GM12878 (cell line): ENCODE measurements around the gene COL4A1. TPM values are rescaled to one million over a fixed set of nuclear protein-coding genes. Genes with fewer than 3 reads are reported as not detected.
A peak's percentile ranks its signal among the peaks of the same experiment; 100 is the strongest.

Source experiments
- ATAC-seq: fragments of 200-7000 bp; cut with Tn5 transposase; 3 replicates; pipeline ENCODE4 v1.9.1; 2020; ENCODE audit warnings: mild to moderate bottlenecking, moderate library complexity
- Bru-seq: library from RNA; stranded (reverse); fragments of 400-500 nt; gene quantifications from one replicate; lab custom pipeline; 2021; lab: Mats Ljungman, UMichigan
- BruChase-seq, 2 experiments: library from RNA; stranded (reverse); fragments of 400-500 nt; gene quantifications; one replicate each; lab custom pipeline; 2021; lab: Mats Ljungman, UMichigan
- BruUV-seq: library from RNA; stranded (reverse); fragments of 400-500 nt; replicated peaks from 2 replicates; lab custom pipeline; 2021; lab: Mats Ljungman, UMichigan
- CTCF ChIA-PET: fragments of 300-600 bp; sonication (Branson Sonifier 250); formaldehyde crosslinking; extraction: SDS; loops from one replicate; lab custom pipeline; 2021; ENCODE audit warnings: inconsistent platforms; lab: Yijun Ruan, JAX
- POLR2A ChIA-PET: fragments of 350-600 bp; formaldehyde crosslinking; extraction: SDS; loops from one replicate; lab custom pipeline; 2021; ENCODE audit warnings: inconsistent platforms; lab: Charles Lee
- RAD21 ChIA-PET: fragments of 300-600 bp; sonication (Branson Sonifier 250); formaldehyde crosslinking; loops from one replicate; lab custom pipeline; 2023; ENCODE audit warnings: antibody characterized with exemption; ENCODE audit not compliant: unreplicated experiment; lab: Charles Lee
- SMC1A ChIA-PET: fragments of 300-600 bp; sonication (Branson Sonifier 250); formaldehyde crosslinking; loops from one replicate; lab custom pipeline; 2023; ENCODE audit not compliant: unreplicated experiment, uncharacterized antibody; lab: Charles Lee
- DNase-seq: peaks from one replicate; pipeline ENCODE4 v3.0.0-alpha.2; 2011; ENCODE audit warnings: low read depth, low spot score
- FAIRE-seq: peaks from 3 replicates; lab custom pipeline; 2011; peaks lifted over from hg19 to GRCh38; lab: Jason Lieb, UNC
- H2AFZ ChIP-seq: 2 replicates; pipeline ENCODE4 v1.6.0; 2011; ENCODE audit warnings: low read depth, low read length, control low read depth; ENCODE audit not compliant: control insufficient read depth
- H3K27ac ChIP-seq: 2 replicates; pipeline ENCODE4 v1.5.1; 2011; ENCODE audit warnings: control low read depth; ENCODE audit not compliant: control insufficient read depth, insufficient read depth
- H3K27me3 ChIP-seq, 2 experiments: replicated peaks in 1 of 2; 2 replicates each; pipeline versions ENCODE4 v1.6.0 to v1.6.1; 2011; ENCODE audit warnings: low read length in 1 of 2; ENCODE audit not compliant: control insufficient read depth in 2 of 2, insufficient read depth in 2 of 2
- H3K36me3 ChIP-seq, 2 experiments: 2 replicates each; pipeline ENCODE4 v1.5.1; 2011; ENCODE audit warnings: low read length in 1 of 2; ENCODE audit not compliant: control insufficient read depth in 2 of 2, insufficient read depth in 2 of 2
- H3K4me1 ChIP-seq: 2 replicates; pipeline ENCODE4 v1.6.1; 2011; ENCODE audit warnings: mild to moderate bottlenecking, low read length, moderate library complexity, mixed read lengths; ENCODE audit not compliant: control insufficient read depth, insufficient read depth
- H3K4me2 ChIP-seq: 2 replicates; pipeline ENCODE4 v1.6.0; 2011; ENCODE audit warnings: control low read depth; ENCODE audit not compliant: control insufficient read depth, insufficient read depth
- H3K4me3 ChIP-seq: fragments of 200-600 bp; sonication (generic); 2 replicates; pipeline ENCODE4 v1.5.1; 2016
- H3K79me2 ChIP-seq: 2 replicates; pipeline ENCODE4 v1.6.0; 2011; ENCODE audit warnings: low read length; ENCODE audit not compliant: control insufficient read depth, insufficient read depth
- H3K9ac ChIP-seq: 2 replicates; pipeline ENCODE4 v1.8.0; 2011; ENCODE audit warnings: low read length, control low read depth, mixed read lengths; ENCODE audit not compliant: control insufficient read depth, insufficient read depth
- H3K9me3 ChIP-seq: replicated peaks from 3 replicates; pipeline ENCODE4 v1.5.1; 2011; ENCODE audit warnings: mild to moderate bottlenecking, low read length; ENCODE audit not compliant: control insufficient read depth, insufficient read depth
- H4K20me1 ChIP-seq: 2 replicates; pipeline ENCODE4 v1.6.0; 2011; ENCODE audit not compliant: control insufficient read depth, insufficient read depth
- ATF7 ChIP-seq: fragments of 450-650 bp; IDR thresholded peaks from 2 replicates; pipeline ENCODE4 v1.6.1; 2016; ENCODE audit warnings: low read depth, mild to moderate bottlenecking
- BCL3 ChIP-seq: IDR thresholded peaks from 2 replicates; pipeline ENCODE4 v1.6.1; 2011; ENCODE audit warnings: borderline replicate concordance, low read depth, mild to moderate bottlenecking, moderate library complexity, low read length; ENCODE audit not compliant: insufficient read depth, poor library complexity, severe bottlenecking
- FOXM1 ChIP-seq: IDR thresholded peaks from 2 replicates; pipeline ENCODE4 v1.6.1; 2012; ENCODE audit warnings: low read depth, mild to moderate bottlenecking, inconsistent platforms, low read length, moderate library complexity
- MLLT1 ChIP-seq: fragments of 450-650 bp; IDR thresholded peaks from 2 replicates; pipeline ENCODE4 v1.6.1; 2016; ENCODE audit warnings: mild to moderate bottlenecking
- NFXL1 ChIP-seq: fragments of 450-650 bp; IDR thresholded peaks from 2 replicates; pipeline ENCODE4 v1.6.1; 2017; ENCODE audit warnings: antibody characterized with exemption, mild to moderate bottlenecking, borderline replicate concordance
- NR2C1 ChIP-seq: fragments of 450-650 bp; IDR thresholded peaks from 2 replicates; pipeline ENCODE4 v1.6.1; 2017; ENCODE audit warnings: antibody characterized with exemption, mild to moderate bottlenecking, moderate library complexity
- RB1 ChIP-seq: fragments of 450-650 bp; formaldehyde crosslinking; IDR thresholded peaks from 2 replicates; pipeline ENCODE4 v1.6.1; 2017; ENCODE audit warnings: mild to moderate bottlenecking, borderline replicate concordance
- SUZ12 ChIP-seq: fragments of 200-600 bp; sonication (generic); IDR thresholded peaks from one replicate; pipeline ENCODE4 v1.6.1; 2018; ENCODE audit warnings: antibody characterized with exemption, mild to moderate bottlenecking; ENCODE audit not compliant: unreplicated experiment
- WRNIP1 ChIP-seq: IDR thresholded peaks from 2 replicates; pipeline ENCODE4 v1.6.1; 2011; ENCODE audit warnings: low read depth, low read length, improper control_type of control experiment, borderline replicate concordance
- YY1 ChIP-seq: IDR thresholded peaks from 2 replicates; pipeline ENCODE4 v1.6.1; 2011; ENCODE audit warnings: low read depth, mild to moderate bottlenecking, low read length
- ZBTB11 ChIP-seq: fragments of 450-650 bp; formaldehyde crosslinking; IDR thresholded peaks from 2 replicates; pipeline ENCODE4 v1.5.0; 2022; ENCODE audit warnings: mild to moderate bottlenecking, missing genetic modification characterization
- WGBS: methylation state at CpG from one replicate; pipeline ENCODE4 v1.1.6; 2016; ENCODE audit warnings: low lambda C conversion rate; ENCODE audit not compliant: insufficient replicate concordance, insufficient coverage; ENCODE audit errors: missing lambda C conversion rate; 5-methylcytosine and 5-hydroxymethylcytosine counted together
- in situ Hi-C: fragments of 300-500 bp; cut with MboI; formaldehyde crosslinking; loops from 9 replicates; pipeline ENCODE4 v1.14.3; 2018; ENCODE audit warnings: mixed read lengths
- intact Hi-C: fragments of 100-400 bp; cut with micrococcal nuclease; formaldehyde crosslinking; loops from one replicate; pipeline ENCODE4 v1.14.2; 2022; ENCODE audit not compliant: unreplicated experiment
- long read RNA-seq, 2 experiments: library from polyadenylated mRNA; unstranded; transcript quantifications; one replicate each; pipeline ENCODE4 v2.0.0, GENCODE V29; 2019 to 2020
- polyA minus RNA-seq, 3 experiments: library from RNA; depleted of rRNA, polyadenylated mRNA; stranded (reverse); fragments of >200 nt; gene quantifications; 2 replicates each; pipeline ENCODE4 v1.2.3, GENCODE V29; 2011
- polyA plus RNA-seq, 11 experiments: library from polyadenylated mRNA; depleted of rRNA in 4 of 11; unstranded in 6 of 11; stranded (reverse) in 5 of 11; fragments of >200 nt; fragmentation: Nextera tagmentation in 4 of 11; fragmentation: Illumina TruSeq in 1 of 11; extraction: Ambion mirVana in 4 of 11; extraction: Trizol in 1 of 11; gene quantifications; 1 replicate in 1 of 11; 2 replicates in 10 of 11; pipeline versions ENCODE4 v1.2.1 to v1.2.3, GENCODE V29; 2011 to 2016; ENCODE audit warnings: inconsistent platforms in 2 of 11, missing spikeins in 2 of 11, low read depth in 1 of 11
- total RNA-seq, 4 experiments: library from RNA; depleted of rRNA in 3 of 4; stranded (reverse); fragments of >200 nt in 3 of 4; fragmentation: Illumina TruSeq in 1 of 4; extraction: Trizol in 1 of 4; gene quantifications; 2 replicates each; pipeline versions ENCODE4 v1.2.1 to v1.2.3, GENCODE V29; 2013 to 2021

Gene COL4A1
- not detected in 2 replicates for total RNA-seq (2013; cell fraction: nucleolus; rRNA removed)
- not detected in 2 replicates for total RNA-seq (2014; rRNA removed)
- not detected in 2 replicates for total RNA-seq (2014; rRNA removed; fragmentation: Illumina TruSeq; extraction: Trizol)
- 0.31 and 0.48 TPM in 2 replicates for total RNA-seq (2021)
- polyA plus RNA-seq (2011; ENCODE audit: low read depth): not detected
- polyA plus RNA-seq (2011; rRNA removed): 0.11 TPM in 1 of 2 replicates, not detected in the other
- polyA plus RNA-seq (2011; cell fraction: cytosol; rRNA removed): 0.07 and 0.13 TPM in 2 replicates
- polyA plus RNA-seq (2011; cell fraction: nucleus; rRNA removed): 0.16 and 0.56 TPM in 2 replicates
- polyA plus RNA-seq (2012): 0.08 TPM in 1 of 2 replicates, not detected in the other
- polyA plus RNA-seq (2014; fragmentation: Illumina TruSeq; extraction: Trizol): not detected in 2 replicates
- not detected for polyA plus RNA-seq (2014; fragmentation: Nextera tagmentation; extraction: Ambion mirVana)
- polyA plus RNA-seq (2014; rRNA removed): not detected in 2 replicates
- under 1 TPM; 0.07 to 0.15 TPM for polyA plus RNA-seq (2016; fragmentation: Nextera tagmentation; extraction: Ambion mirVana)
- 0.22 TPM in 1 of 2 replicates, not detected in the other for polyA minus RNA-seq (2011; rRNA and poly(A)+ RNA removed)
- polyA minus RNA-seq (2011; cell fraction: cytosol; rRNA and poly(A)+ RNA removed): not detected in 2 replicates
- polyA minus RNA-seq (2011; cell fraction: nucleus; rRNA and poly(A)+ RNA removed): 0.38 TPM in 1 of 2 replicates, not detected in the other
- percentile 7 among the genes with signal in this experiment for Bru-seq, nascent RNA
- BruChase-seq, experiment 1, labeled RNA remaining after a 6-hour chase: percentile 3 among the genes with signal in this experiment
- BruChase-seq, experiment 2, labeled RNA remaining after a 2-hour chase: not detected
- long read RNA-seq, experiment 1: 0 reads
- long read RNA-seq, experiment 2: 0 reads

GRCh38 chr13:110306960-110307766 is at the start of gene COL4A1, which contains the start of gene COL4A2:
TSS of gene COL4A1 (minus strand) at chr13:110307157. CDS start at chr13:110307027, 130 bp downstream.
TSS of gene COL4A2 (plus strand) at chr13:110307284. CDS start at chr13:110307904, 620 bp downstream.
- H3K27me3 ChIP-seq: peaks cover 21 to 25% of the 10 kb centered on the region in 2 experiments
- POLR2A ChIA-PET: no interaction called here
- H4K20me1 ChIP-seq: no peaks in the 10 kb centered on the region; the same call in 1 of the 2 replicates
- no peaks in the 10 kb centered on the region for H3K4me1 ChIP-seq
- 37% methylated on average over 36 of the region's 96 CpGs for WGBS
- intact Hi-C loops (no loop called here), in situ Hi-C loops (no loop called here)
- H3K36me3 ChIP-seq: no peaks in the 10 kb centered on the region
- no peak within 1 kb of the TSS for H3K4me2 ChIP-seq
- ATAC-seq (no peak), DNase-seq (no peak), FAIRE-seq (no peak)
- H3K27ac ChIP-seq: no peak within 1 kb of the TSS
- H3K79me2 ChIP-seq: no peaks in the 10 kb centered on the region
- no peaks in the 10 kb centered on the region; the same call in 2 of the 3 replicates for H3K9me3 ChIP-seq
- SMC1A ChIA-PET: interaction anchor here (1.4 kb wide), 1 partner anchor 11 kb away, joined by 3 read pairs; no protein-coding TSS in a partner anchor
- CTCF ChIA-PET: no interaction called here
- RAD21 ChIA-PET: no interaction called here
- BruUV-seq: no TSS peak
- no peak within 1 kb of the TSS for H3K4me3 ChIP-seq
- no peak within 1 kb of the TSS for H3K9ac ChIP-seq
- H2AFZ ChIP-seq: no peak within 1 kb of the TSS
- no peak for TF ChIP-seq BCL3
- TF ChIP-seq YY1: no peak
- TF ChIP-seq NFXL1: no peak
- TF ChIP-seq ATF7: no peak
- no peak for TF ChIP-seq SUZ12
- TF ChIP-seq ZBTB11: no peak
- no peak for TF ChIP-seq WRNIP1
- no peak for TF ChIP-seq NR2C1
- TF ChIP-seq RB1: no peak
- TF ChIP-seq MLLT1: no peak
- no peak for TF ChIP-seq FOXM1
